Activated CD4-positive, CD25-positive, alpha-beta regulatory T cell treated with anti-CD3 and anti-CD28 coated beads, Interleukin-2, amount 50 U/mL, for 72 hours (primary cell): ENCODE data around the gene SERTAD3.
A peak's percentile ranks its signal among the peaks of the same experiment; 100 is the strongest.

Experiments
- DNase-seq: peaks from one replicate; pipeline ENCODE4 v3.0.0; 2021

Gene SERTAD3

DNA sequence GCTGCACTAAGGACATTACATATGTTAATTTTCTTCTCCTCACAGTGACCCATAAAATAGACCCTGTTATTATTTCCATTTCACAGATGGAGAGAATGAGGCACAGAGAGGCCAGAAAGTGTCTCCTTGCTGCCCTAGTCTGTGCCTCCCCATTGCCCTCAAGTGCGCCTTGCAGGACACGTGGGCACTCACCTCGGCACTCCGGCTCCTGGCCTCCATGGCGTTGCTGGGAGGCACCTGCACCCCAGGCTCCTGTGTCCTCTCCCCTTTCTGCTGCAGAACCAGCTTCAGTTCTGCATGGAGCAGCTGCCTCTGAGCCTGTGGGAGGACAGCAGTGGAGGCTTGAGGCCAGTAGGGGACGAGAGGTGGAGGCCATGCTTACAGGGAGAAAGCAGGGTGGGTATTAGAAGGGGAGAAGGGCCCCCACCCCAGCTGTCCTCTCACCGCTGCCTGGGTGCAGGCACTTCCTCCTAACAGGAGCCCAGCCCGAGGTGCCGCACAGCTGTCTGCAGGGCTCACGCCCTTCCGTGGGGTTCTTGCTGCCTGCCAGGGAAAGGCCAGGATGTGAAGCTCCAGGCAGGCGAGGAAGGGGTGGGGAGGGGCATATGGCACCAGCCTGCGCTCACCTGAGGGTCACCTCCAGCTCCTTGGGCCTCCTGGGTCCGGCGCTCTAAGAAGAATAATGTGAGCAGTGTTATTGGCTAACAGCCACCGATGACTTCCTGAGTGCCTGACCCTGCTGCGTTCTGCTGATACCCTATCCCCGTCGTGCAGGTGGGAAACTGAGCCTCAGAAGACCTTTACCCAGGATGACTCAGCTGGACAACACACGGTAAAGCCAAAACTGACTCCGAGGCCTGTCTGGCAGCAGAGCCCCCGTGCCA lies 36.2 kb downstream of the SERTAD3 start:
- DNase-seq, result no peak

- peak; percentile 84 for DNase-seq
These were observed 40.7 kb downstream of the SERTAD3 start for GRCh38 chr19:40403262-40403984.

DNA sequence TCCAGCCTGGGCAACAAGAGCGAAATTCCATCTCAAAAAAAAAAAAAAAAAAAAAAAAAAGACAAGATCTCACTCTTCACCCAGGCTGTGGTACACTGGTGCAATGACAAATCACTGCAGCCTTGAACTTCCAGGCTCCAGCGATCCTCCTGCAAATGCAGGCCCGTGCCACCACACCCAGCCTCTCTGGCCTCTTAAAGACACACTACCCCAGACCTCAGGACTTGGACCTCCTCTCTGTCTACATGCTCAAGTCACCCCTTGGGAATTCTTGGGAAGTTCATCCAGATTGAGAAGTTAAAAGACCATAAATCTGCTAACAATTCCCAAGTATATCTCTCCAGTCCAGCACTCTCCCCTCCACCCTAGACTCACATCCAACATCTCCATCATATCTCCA lies 43.6 kb downstream of the SERTAD3 start:
- no peak for DNase-seq

- peak; percentile 61 for DNase-seq
These were observed 45.6 kb downstream of the SERTAD3 start for GRCh38 chr19:40398417-40399131.

GRCh38 chr19:40397568-40397906 lies 46.6 kb downstream of the SERTAD3 start:
- DNase-seq, result no peak

DNA sequence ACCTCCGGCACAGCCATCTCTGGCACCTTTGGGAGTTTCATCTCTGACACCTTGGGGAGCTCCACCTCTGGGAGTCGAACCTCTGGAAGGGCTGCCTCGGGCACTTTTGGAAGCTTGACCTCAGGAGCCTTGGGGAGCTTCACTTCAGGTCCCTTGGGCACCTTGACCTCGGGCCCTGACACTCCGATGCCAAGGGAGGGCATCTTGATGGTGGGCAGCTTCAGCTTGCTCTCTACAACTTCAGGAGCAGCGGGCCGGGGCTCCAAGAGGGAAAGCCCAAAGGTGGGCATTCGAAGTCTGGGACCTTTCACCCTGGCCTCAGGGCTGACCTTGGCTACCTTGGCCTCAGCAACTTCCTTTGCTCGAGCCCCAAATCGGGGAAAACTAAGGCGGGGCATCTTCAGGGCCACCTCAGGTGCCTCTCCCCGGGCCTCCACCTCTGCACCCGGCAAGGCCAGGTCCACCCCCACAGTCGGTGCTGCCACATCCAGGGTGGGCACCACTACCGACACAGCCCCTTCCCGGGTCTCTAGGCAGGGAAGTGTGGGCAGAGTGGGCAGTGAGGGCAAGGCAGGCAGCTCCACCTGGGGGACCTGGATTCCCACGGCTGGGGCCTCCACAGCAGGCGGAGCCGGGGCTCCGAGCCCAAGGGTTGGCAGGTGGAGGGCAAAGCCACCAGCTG lies 47.1 kb downstream of the SERTAD3 start:
- no peak for DNase-seq

DNA sequence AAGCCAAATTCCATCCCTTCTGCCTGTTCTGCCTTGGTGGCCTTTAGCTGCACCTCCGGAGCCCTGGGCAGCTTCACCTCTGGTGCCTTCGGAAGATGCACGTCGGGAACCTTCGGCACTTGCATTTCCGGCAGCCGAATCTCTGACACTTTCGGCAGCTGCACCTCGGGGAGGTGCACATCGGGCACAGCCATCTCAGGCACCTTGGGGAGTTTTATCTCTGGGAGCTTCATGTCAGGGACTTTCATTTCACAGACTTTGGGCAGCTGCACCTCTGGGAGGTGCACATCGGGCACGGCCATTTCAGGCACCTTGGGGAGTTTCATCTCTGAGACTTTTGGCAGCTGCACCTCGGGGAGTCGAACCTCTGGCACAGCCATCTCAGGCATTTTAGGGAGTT lies 48.2 kb downstream of the SERTAD3 start:
- DNase-seq, result no peak

- no peak for DNase-seq
These were observed 49.3 kb downstream of the SERTAD3 start for GRCh38 chr19:40394816-40395210.

DNA sequence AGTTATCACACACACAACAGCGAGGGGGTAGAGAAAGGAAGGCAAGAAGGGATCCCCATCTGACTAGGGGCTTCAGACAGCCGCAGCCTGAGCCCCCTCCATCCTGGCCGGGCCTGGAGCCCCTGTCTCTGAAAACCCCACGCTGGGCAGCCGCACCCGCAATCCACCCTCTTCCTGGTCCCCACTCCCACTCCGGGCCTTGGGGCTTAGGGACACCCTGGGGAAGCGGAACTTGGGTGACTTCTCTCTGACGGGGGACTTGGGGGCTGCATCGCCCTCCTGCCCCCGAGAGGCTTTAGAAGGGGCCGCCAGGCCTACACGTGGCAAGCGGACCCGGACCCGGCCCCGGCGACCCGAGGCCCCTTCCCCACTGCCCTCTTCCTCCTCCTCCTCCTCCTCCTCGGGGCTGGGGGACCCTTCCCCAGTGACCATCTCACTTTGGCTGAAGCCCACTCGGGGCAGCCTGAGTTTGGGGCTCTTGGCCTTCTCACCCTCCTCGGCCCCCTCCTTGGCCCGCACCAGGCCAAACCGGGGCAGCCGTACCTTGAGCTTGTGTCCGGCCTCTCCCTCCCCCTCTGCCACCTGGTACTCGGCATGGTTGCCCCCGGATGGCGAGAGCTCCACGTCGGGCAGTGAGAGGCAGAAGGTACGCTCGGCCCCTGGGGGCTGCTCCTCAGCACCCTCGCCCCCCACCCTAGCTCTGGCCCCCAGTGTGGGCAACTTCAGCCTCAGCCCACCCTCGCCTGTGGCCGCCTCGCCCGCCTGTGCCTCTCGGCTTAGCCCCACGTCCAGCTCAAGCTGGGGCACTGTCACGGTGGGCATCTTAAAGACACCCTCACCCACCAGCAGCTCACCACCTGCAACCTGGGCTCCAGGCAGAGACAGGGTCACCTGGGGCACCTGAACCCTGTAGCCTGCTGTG lies 50.0 kb downstream of the SERTAD3 start:
- DNase-seq, result no peak

DNA sequence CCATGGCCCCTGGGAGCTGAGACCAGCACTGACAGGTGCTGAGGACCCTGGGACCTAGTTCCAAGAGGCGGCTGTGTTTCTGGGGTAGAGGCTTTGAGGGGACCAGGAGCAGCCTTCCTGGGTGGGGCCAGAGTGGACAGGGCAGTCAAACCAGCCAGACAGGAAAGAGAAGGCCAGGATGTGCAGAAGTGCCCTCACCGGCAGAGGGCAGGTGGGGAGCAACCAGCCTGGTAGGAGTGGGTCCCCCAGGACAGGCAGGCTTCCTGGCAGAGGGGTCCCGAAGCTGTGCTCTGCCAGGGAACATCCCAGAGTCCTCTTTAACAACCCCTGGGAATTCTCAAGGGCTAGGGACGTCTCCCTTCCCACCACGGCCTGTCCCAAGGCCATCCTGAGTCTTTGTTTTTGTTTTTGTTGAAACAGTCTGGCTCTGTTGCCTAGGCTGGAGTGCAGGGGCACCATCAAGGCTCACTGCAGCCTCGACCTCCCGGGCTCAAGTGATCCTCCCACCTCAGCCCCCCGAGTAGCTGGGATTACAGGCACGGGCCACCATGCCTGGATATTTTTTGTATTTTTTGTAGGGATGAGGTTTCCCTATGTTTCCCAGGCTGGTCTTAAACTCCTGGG lies 51.1 kb downstream of the SERTAD3 start:
- no peak for DNase-seq

GRCh38 chr19:40392123-40392522 lies 52.0 kb downstream of the SERTAD3 start:
- DNase-seq, result no peak
